ENCODE measurements around the gene CORT. TPM values are rescaled to one million over a fixed set of nuclear protein-coding genes. Genes with fewer than 3 reads are reported as not detected.
A peak's percentile ranks its signal among the peaks of the same experiment; 100 is the strongest.

Gene CORT
- polyA plus RNA-seq, 4 donors, result 0.97 to 1.3 TPM; not detected in 2

- Histone ChIP-seq H3K27me3 (ENCODE audit: control insufficient read depth in 3 of 3, insufficient read depth in 3 of 3, low read length in 3 of 3) (no peaks in the 10 kb centered on the region), H3K36me3 (ENCODE audit: control insufficient read depth in 3 of 3, insufficient read depth in 2 of 3, low read depth in 1 of 3, low read length in 3 of 3) (peaks cover 0 to 31% (median 0%) of the 10 kb centered on the region in 3 donors), H3K27ac (ENCODE audit: low read depth in 1 of 3, low read length in 2 of 3) (peak overlapping the region in 1 of 3 donors; percentile 2), H3K4me1 (ENCODE audit: control insufficient read depth in 3 of 3, insufficient read depth in 2 of 3, low read depth in 1 of 3, low read length in 2 of 3) (peaks cover 0 to 37% (median under 1%) of the 10 kb centered on the region in 3 donors), H3K4me3 (ENCODE audit: low read depth in 1 of 3, low read length in 3 of 3) (no peak overlapping the region), H3K9me3 (ENCODE audit: control insufficient read depth in 2 of 2, insufficient read depth in 1 of 2, low read depth in 1 of 2, low read length in 1 of 2) (no peaks in the 10 kb centered on the region)
- no peak for FAIRE-seq
- WGBS, 3 donors, result 80 to 83% (median 81%) methylated on average over 12 of the region's 12 CpGs
- DNase-seq, result no peak
These were observed 40.6 kb downstream of the CORT start for GRCh38 chr1:10490286-10490970.

GRCh38 chr1:10494418-10494753 lies 44.6 kb downstream of the CORT start:
- Histone ChIP-seq H3K9me3 (ENCODE audit: control insufficient read depth in 2 of 2, insufficient read depth in 1 of 2, low read depth in 1 of 2, low read length in 1 of 2) (no peaks in the 10 kb centered on the region), H3K27ac (ENCODE audit: low read depth in 1 of 3, low read length in 2 of 3) (no peak overlapping the region), H3K4me1 (ENCODE audit: control insufficient read depth in 3 of 3, insufficient read depth in 2 of 3, low read depth in 1 of 3, low read length in 2 of 3) (peaks cover 0 to 34% (median 4%) of the 10 kb centered on the region in 3 donors), H3K4me3 (ENCODE audit: low read depth in 1 of 3, low read length in 3 of 3) (no peak overlapping the region), H3K36me3 (ENCODE audit: control insufficient read depth in 3 of 3, insufficient read depth in 2 of 3, low read depth in 1 of 3, low read length in 3 of 3) (peaks cover 0 to 43% (median 0%) of the 10 kb centered on the region in 3 donors), H3K27me3 (ENCODE audit: control insufficient read depth in 3 of 3, insufficient read depth in 3 of 3, low read length in 3 of 3) (no peaks in the 10 kb centered on the region)
- FAIRE-seq (no peak), DNase-seq (no peak)
- WGBS, 3 donors, result 80 to 84% (median 81%) methylated on average over 5 of the region's 5 CpGs

GRCh38 chr1:10494754-10495474 lies 45.1 kb downstream of the CORT start:
- no peak for FAIRE-seq

GRCh38 chr1:10495475-10495817 lies 45.6 kb downstream of the CORT start:
- WGBS, 3 donors, result 54 to 69% (median 55%) methylated on average over 10 of the region's 10 CpGs
- peaks cover 0 to 44% (median 0%) of the 10 kb centered on the region in 3 donors for H3K36me3 ChIP-seq (ENCODE audit: control insufficient read depth in 3 of 3, insufficient read depth in 2 of 3, low read depth in 1 of 3, low read length in 3 of 3)
- H3K27ac ChIP-seq (ENCODE audit: low read depth in 1 of 3, low read length in 2 of 3), result peak overlapping the region; percentile 70 to 77 (median 74)
- H3K4me3 ChIP-seq (ENCODE audit: low read depth in 1 of 3, low read length in 3 of 3), result no peak overlapping the region
- no peaks in the 10 kb centered on the region for H3K9me3 ChIP-seq (ENCODE audit: control insufficient read depth in 2 of 2, insufficient read depth in 1 of 2, low read depth in 1 of 2, low read length in 1 of 2)
- no peak for FAIRE-seq
- no peaks in the 10 kb centered on the region for H3K27me3 ChIP-seq (ENCODE audit: control insufficient read depth in 3 of 3, insufficient read depth in 3 of 3, low read length in 3 of 3)
- DNase-seq, result no peak
- H3K4me1 ChIP-seq (ENCODE audit: control insufficient read depth in 3 of 3, insufficient read depth in 2 of 3, low read depth in 1 of 3, low read length in 2 of 3), result peaks cover 0 to 23% (median 4%) of the 10 kb centered on the region in 3 donors

More at GRCh38 chr1:10494754-10495474, 45.1 kb downstream of the CORT start:
- DNase-seq, result peak; percentile 84 to 85
- H3K4me3 ChIP-seq (ENCODE audit: low read depth in 1 of 3, low read length in 3 of 3), result peak overlapping the region in 2 of 3 donors; percentile 12 to 31
- H3K27ac ChIP-seq (ENCODE audit: low read depth in 1 of 3, low read length in 2 of 3), result peak overlapping the region; percentile 70 to 77 (median 74)
- 0 to 4% (median 1%) methylated on average over 15 of the region's 15 CpGs for WGBS, 3 donors
- no peaks in the 10 kb centered on the region for H3K27me3 ChIP-seq (ENCODE audit: control insufficient read depth in 3 of 3, insufficient read depth in 3 of 3, low read length in 3 of 3)
- peaks cover 0 to 43% (median 0%) of the 10 kb centered on the region in 3 donors for H3K36me3 ChIP-seq (ENCODE audit: control insufficient read depth in 3 of 3, insufficient read depth in 2 of 3, low read depth in 1 of 3, low read length in 3 of 3)
- peaks cover 0 to 28% (median 4%) of the 10 kb centered on the region in 3 donors for H3K4me1 ChIP-seq (ENCODE audit: control insufficient read depth in 3 of 3, insufficient read depth in 2 of 3, low read depth in 1 of 3, low read length in 2 of 3)
- no peaks in the 10 kb centered on the region for H3K9me3 ChIP-seq (ENCODE audit: control insufficient read depth in 2 of 2, insufficient read depth in 1 of 2, low read depth in 1 of 2, low read length in 1 of 2)

- 83 to 91% (median 88%) methylated on average over 14 of the region's 14 CpGs for whole genome bisulfite sequencing, 3 donors
- Histone ChIP-seq H3K27ac (ENCODE audit: low read depth in 1 of 3, low read length in 2 of 3) (peak overlapping the region in 2 of 3 donors; percentile 70 to 77), H3K27me3 (ENCODE audit: control insufficient read depth in 3 of 3, insufficient read depth in 3 of 3, low read length in 3 of 3) (no peaks in the 10 kb centered on the region), H3K4me1 (ENCODE audit: control insufficient read depth in 3 of 3, insufficient read depth in 2 of 3, low read depth in 1 of 3, low read length in 2 of 3) (peaks cover 0 to 18% (median 4%) of the 10 kb centered on the region in 3 donors), H3K36me3 (ENCODE audit: control insufficient read depth in 3 of 3, insufficient read depth in 2 of 3, low read depth in 1 of 3, low read length in 3 of 3) (peaks cover 0 to 44% (median 0%) of the 10 kb centered on the region in 3 donors), H3K9me3 (ENCODE audit: control insufficient read depth in 2 of 2, insufficient read depth in 1 of 2, low read depth in 1 of 2, low read length in 1 of 2) (no peaks in the 10 kb centered on the region), H3K4me3 (ENCODE audit: low read depth in 1 of 3, low read length in 3 of 3) (no peak overlapping the region)
- no peak for FAIRE-seq
- DNase-seq, result no peak
These were observed 46.1 kb downstream of the CORT start for GRCh38 chr1:10495952-10496351.

- DNase-seq (no peak), FAIRE-seq (no peak)
- no peak overlapping the region for H3K4me3 ChIP-seq (ENCODE audit: low read depth in 1 of 3, low read length in 3 of 3)
- 91 to 93% (median 92%) methylated on average over 7 of the region's 7 CpGs for WGBS, 3 donors
- no peaks in the 10 kb centered on the region for H3K27me3 ChIP-seq (ENCODE audit: control insufficient read depth in 3 of 3, insufficient read depth in 3 of 3, low read length in 3 of 3)
- no peaks in the 10 kb centered on the region for H3K9me3 ChIP-seq (ENCODE audit: control insufficient read depth in 2 of 2, insufficient read depth in 1 of 2, low read depth in 1 of 2, low read length in 1 of 2)
- H3K27ac ChIP-seq (ENCODE audit: low read depth in 1 of 3, low read length in 2 of 3), result no peak overlapping the region
- H3K36me3 ChIP-seq (ENCODE audit: control insufficient read depth in 3 of 3, insufficient read depth in 2 of 3, low read depth in 1 of 3, low read length in 3 of 3), result peaks cover 0 to 37% (median 0%) of the 10 kb centered on the region in 3 donors
- H3K4me1 ChIP-seq (ENCODE audit: control insufficient read depth in 3 of 3, insufficient read depth in 2 of 3, low read depth in 1 of 3, low read length in 2 of 3), result peaks cover 2 to 19% (median 4%) of the 10 kb centered on the region in 3 donors
These were observed 47.3 kb downstream of the CORT start for GRCh38 chr1:10497109-10497508.

GRCh38 chr1:10498231-10498630 lies 48.4 kb downstream of the CORT start:
- DNase-seq (no peak), FAIRE-seq (no peak)
- 71 to 82% (median 79%) methylated on average over 8 of the region's 8 CpGs for WGBS, 3 donors
- Histone ChIP-seq H3K9me3 (ENCODE audit: control insufficient read depth in 2 of 2, insufficient read depth in 1 of 2, low read depth in 1 of 2, low read length in 1 of 2) (no peaks in the 10 kb centered on the region), H3K27ac (ENCODE audit: low read depth in 1 of 3, low read length in 2 of 3) (no peak overlapping the region), H3K27me3 (ENCODE audit: control insufficient read depth in 3 of 3, insufficient read depth in 3 of 3, low read length in 3 of 3) (no peaks in the 10 kb centered on the region), H3K4me1 (ENCODE audit: control insufficient read depth in 3 of 3, insufficient read depth in 2 of 3, low read depth in 1 of 3, low read length in 2 of 3) (peaks cover 3 to 19% (median 4%) of the 10 kb centered on the region in 3 donors), H3K36me3 (ENCODE audit: control insufficient read depth in 3 of 3, insufficient read depth in 2 of 3, low read depth in 1 of 3, low read length in 3 of 3) (peaks cover 0 to 36% (median 0%) of the 10 kb centered on the region in 3 donors), H3K4me3 (ENCODE audit: low read depth in 1 of 3, low read length in 3 of 3) (no peak overlapping the region)
